ENCODE data around the gene MYH10. TPM values are rescaled to one million over a fixed set of nuclear protein-coding genes. Genes with fewer than 3 reads are reported as not detected.

Gene MYH10
- total RNA-seq, 2 donors from 2014 or later = 12.4 to 17.0 TPM

GRCh38 chr17:8465356-8465755 is 165.2 kb downstream of the MYH10 start:
- Histone ChIP-seq H3K27ac (no peak overlapping the region), H3K36me3 (peaks cover 18% of the 10 kb centered on the region), H3K27me3 (no peaks in the 10 kb centered on the region), H3K9me3 (no peaks in the 10 kb centered on the region), H3K4me1 (no peaks in the 10 kb centered on the region), H3K4me3 (no peak overlapping the region), H3K9ac (ENCODE audit: low read depth in 2 of 2, low read length in 2 of 2) (no peak overlapping the region)
- intact Hi-C loops (cut with DNase I) = no loop called here
- no peak for TF ChIP-seq CTCF (IDR thresholded peaks at IDR 0.05)
- DNase-seq = no peak

- TF ChIP-seq CTCF (IDR thresholded peaks at IDR 0.05) = no peak
- Histone ChIP-seq H3K9me3 (no peaks in the 10 kb centered on the region), H3K27ac (no peak overlapping the region), H3K4me3 (no peak overlapping the region), H3K9ac (ENCODE audit: low read depth in 2 of 2, low read length in 2 of 2) (no peak overlapping the region), H3K27me3 (no peaks in the 10 kb centered on the region), H3K4me1 (no peaks in the 10 kb centered on the region), H3K36me3 (peaks cover 22% of the 10 kb centered on the region)
- intact Hi-C loops (cut with DNase I) = no loop called here
- no peak for DNase-seq
These were observed 165.6 kb downstream of the MYH10 start for GRCh38 chr17:8464941-8465340.

- Histone ChIP-seq H3K9me3 (no peaks in the 10 kb centered on the region), H3K36me3 (peaks cover 22% of the 10 kb centered on the region)
- intact Hi-C loops (cut with DNase I) = no loop called here
These were observed 167.4 kb downstream of the MYH10 start for GRCh38 chr17:8463099-8463498.

GRCh38 chr17:8462564-8462963 is 168.0 kb downstream of the MYH10 start:
- Histone ChIP-seq H3K4me1 (no peaks in the 10 kb centered on the region), H3K27ac (no peak overlapping the region), H3K4me3 (no peak overlapping the region), H3K27me3 (no peaks in the 10 kb centered on the region), H3K9me3 (no peaks in the 10 kb centered on the region), H3K9ac (ENCODE audit: low read depth in 2 of 2, low read length in 2 of 2) (no peak overlapping the region), H3K36me3 (peaks cover 22% of the 10 kb centered on the region)
- intact Hi-C loops (cut with DNase I) = no loop called here
- TF ChIP-seq CTCF (IDR thresholded peaks at IDR 0.05) = no peak
- DNase-seq = no peak

More at GRCh38 chr17:8463099-8463498, 167.4 kb downstream of the MYH10 start:
- Histone ChIP-seq H3K9ac (ENCODE audit: low read depth in 2 of 2, low read length in 2 of 2) (no peak overlapping the region), H3K27me3 (no peaks in the 10 kb centered on the region), H3K27ac (no peak overlapping the region), H3K4me1 (no peaks in the 10 kb centered on the region), H3K4me3 (no peak overlapping the region)
- no peak for TF ChIP-seq CTCF (IDR thresholded peaks at IDR 0.05)
- DNase-seq = no peak

GRCh38 chr17:8459831-8460230 is 170.7 kb downstream of the MYH10 start:
- no peaks in the 10 kb centered on the region for H3K9me3 ChIP-seq
- H3K4me3 ChIP-seq = no peak overlapping the region
- H3K4me1 ChIP-seq = no peaks in the 10 kb centered on the region
- intact Hi-C loops (cut with DNase I) = no loop called here
- peaks cover 15% of the 10 kb centered on the region for H3K36me3 ChIP-seq
- DNase-seq = no peak
- no peak overlapping the region for H3K27ac ChIP-seq
- no peak for TF ChIP-seq CTCF (IDR thresholded peaks at IDR 0.05)
- H3K9ac ChIP-seq (ENCODE audit: low read depth in 2 of 2, low read length in 2 of 2) = no peak overlapping the region
- no peaks in the 10 kb centered on the region for H3K27me3 ChIP-seq

- no peak for TF ChIP-seq CTCF (IDR thresholded peaks at IDR 0.05)
- intact Hi-C loops (cut with DNase I) = no loop called here
- Histone ChIP-seq H3K27ac (no peak overlapping the region), H3K27me3 (no peaks in the 10 kb centered on the region), H3K4me3 (no peak overlapping the region), H3K9me3 (no peaks in the 10 kb centered on the region), H3K9ac (ENCODE audit: low read depth in 2 of 2, low read length in 2 of 2) (no peak overlapping the region), H3K4me1 (no peaks in the 10 kb centered on the region), H3K36me3 (peaks cover 15% of the 10 kb centered on the region)
- DNase-seq = no peak
These were observed 171.4 kb downstream of the MYH10 start for GRCh38 chr17:8459107-8459506.

Measured in colonic mucosa (tissue), 4 donors.